Erythroblast (primary cell): ENCODE measurements around the gene ANKMY2.

Source experiments
- GATA1 ChIP-seq: IDR thresholded peaks from 2 replicates; pipeline ENCODE4 v1.6.1; 2011; ENCODE audit warnings: low read depth, mild to moderate bottlenecking, control low read depth, low read length, moderate library complexity
- POLR2A ChIP-seq: IDR thresholded peaks from 2 replicates; pipeline ENCODE4 v1.6.1; 2011; ENCODE audit warnings: mild to moderate bottlenecking, low read length

GRCh38 chr7:16660702-16661464 is 15.3 kb upstream of the ANKMY2 start:
- TF ChIP-seq GATA1 (no peak), POLR2A (no peak)
